Dendritic cell treated with granulocyte-macrophage colony-stimulating factor and Interleukin-4, amounts not matched to agents 40 ng/mL and 50 ng/mL, for 4 days (primary cell): ENCODE data around the gene DDX42.
A peak's percentile ranks its signal among the peaks of the same experiment; 100 is the strongest.

ENCODE experiments used
- H3K27ac Mint-ChIP-seq: one replicate; pipeline ENCODE4 v1.8.0; 2022; ENCODE audit warnings: mild to moderate bottlenecking, mixed read lengths
- H3K27me3 Mint-ChIP-seq: one replicate; pipeline ENCODE4 v1.8.0; 2022; ENCODE audit warnings: mild to moderate bottlenecking, mixed read lengths
- H3K36me3 Mint-ChIP-seq: one replicate; pipeline ENCODE4 v1.8.0; 2022; ENCODE audit warnings: low read depth, mixed read lengths
- H3K4me1 Mint-ChIP-seq: one replicate; pipeline ENCODE4 v1.8.0; 2022; ENCODE audit warnings: low read depth, mixed read lengths
- H3K4me3 Mint-ChIP-seq: one replicate; pipeline ENCODE4 v1.8.0; 2022; ENCODE audit warnings: mild to moderate bottlenecking, moderate library complexity, mixed read lengths
- H3K9me3 Mint-ChIP-seq: one replicate; pipeline ENCODE4 v1.8.0; 2022; ENCODE audit warnings: mixed read lengths
- intact Hi-C: fragments of 100-400 bp; cut with micrococcal nuclease; formaldehyde crosslinking; loops from one replicate; pipeline ENCODE4 v1.15.0; 2022

DDX42 gene

GRCh38 chr17:63833026-63833740 is 59.2 kb downstream of the DDX42 start:
- intact Hi-C loops, result no loop called here
- peak overlapping the region; percentile 69 for H3K27ac Mint-ChIP-seq
- peaks cover 94% of the 10 kb centered on the region for H3K36me3 Mint-ChIP-seq
- H3K9me3 Mint-ChIP-seq, result no peaks in the 10 kb centered on the region
- no peak overlapping the region for H3K4me3 Mint-ChIP-seq
- no peaks in the 10 kb centered on the region for H3K27me3 Mint-ChIP-seq
- H3K4me1 Mint-ChIP-seq, result peaks cover 45% of the 10 kb centered on the region

- H3K9me3 Mint-ChIP-seq, result no peaks in the 10 kb centered on the region
- H3K4me3 Mint-ChIP-seq, result no peak overlapping the region
- H3K27ac Mint-ChIP-seq, result peak overlapping the region; percentile 69
- H3K4me1 Mint-ChIP-seq, result peaks cover 48% of the 10 kb centered on the region
- intact Hi-C loops, result no loop called here
- H3K27me3 Mint-ChIP-seq, result no peaks in the 10 kb centered on the region
- H3K36me3 Mint-ChIP-seq, result peaks cover 100% of the 10 kb centered on the region
These were observed 59.9 kb downstream of the DDX42 start for GRCh38 chr17:63833741-63834373.

- peaks cover 49% of the 10 kb centered on the region for H3K4me1 Mint-ChIP-seq
- no peaks in the 10 kb centered on the region for H3K27me3 Mint-ChIP-seq
- H3K9me3 Mint-ChIP-seq, result no peaks in the 10 kb centered on the region
- H3K27ac Mint-ChIP-seq, result peak overlapping the region; percentile 69
- intact Hi-C loops, result no loop called here
- no peak overlapping the region for H3K4me3 Mint-ChIP-seq
- peaks cover 93% of the 10 kb centered on the region for H3K36me3 Mint-ChIP-seq
These were observed 60.6 kb downstream of the DDX42 start for GRCh38 chr17:63834431-63835166.

DNA sequence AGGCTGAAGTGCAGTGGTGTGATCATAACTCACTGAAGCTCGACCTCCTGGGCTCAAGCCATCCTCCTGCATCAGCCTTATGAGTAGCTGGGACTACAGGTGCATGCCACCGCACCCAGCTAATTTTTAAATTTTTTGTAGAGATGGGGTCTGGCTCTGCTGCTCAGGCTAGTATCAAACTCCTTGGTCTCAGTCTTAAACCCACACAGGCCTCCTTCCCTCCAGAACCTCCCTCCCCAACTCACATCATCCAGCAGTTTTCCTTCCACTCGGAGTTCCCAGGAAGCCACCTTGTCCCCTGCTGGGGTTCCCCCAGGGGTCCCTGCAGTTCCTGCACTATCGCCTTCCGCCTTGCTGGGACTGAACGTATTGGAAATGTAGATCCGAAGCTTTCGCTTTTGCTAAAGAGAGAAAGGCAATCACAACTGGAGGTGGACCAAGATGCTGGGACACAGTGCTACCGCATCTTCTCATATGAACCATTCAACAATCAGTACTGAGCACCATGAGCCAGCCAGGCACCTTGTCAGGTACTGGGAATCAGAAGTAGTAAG is 61.3 kb downstream of the DDX42 start:
- Mint-ChIP-seq H3K4me1 (peaks cover 47% of the 10 kb centered on the region), H3K27ac (peak overlapping the region; percentile 69), H3K9me3 (no peaks in the 10 kb centered on the region), H3K4me3 (no peak overlapping the region), H3K36me3 (peaks cover 86% of the 10 kb centered on the region), H3K27me3 (no peaks in the 10 kb centered on the region)
- intact Hi-C loops, result no loop called here

DNA sequence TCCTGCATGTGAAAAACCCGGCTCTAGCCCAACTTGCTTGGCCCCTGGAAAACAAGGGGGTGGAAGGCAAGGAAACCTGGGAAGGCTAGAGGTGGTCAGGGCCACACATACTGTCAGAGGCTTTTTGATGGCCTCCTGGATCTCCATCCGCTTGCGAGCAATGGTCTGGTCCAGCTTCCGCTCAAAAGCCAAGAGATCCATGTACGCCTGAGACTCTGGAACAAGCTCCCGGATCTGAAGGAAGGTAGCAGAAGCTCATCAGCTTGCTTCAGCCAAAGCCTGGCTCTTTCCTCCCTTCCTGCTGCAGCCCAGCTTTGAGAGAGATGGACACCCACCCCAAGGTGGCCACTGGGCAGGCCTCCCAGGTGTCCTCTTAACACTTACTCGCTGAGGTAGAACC is 62.8 kb downstream of the DDX42 start:
- Mint-ChIP-seq H3K27ac (no peak overlapping the region), H3K4me3 (no peak overlapping the region), H3K4me1 (peaks cover 58% of the 10 kb centered on the region), H3K27me3 (no peaks in the 10 kb centered on the region), H3K36me3 (peaks cover 81% of the 10 kb centered on the region), H3K9me3 (no peaks in the 10 kb centered on the region)
- intact Hi-C loops, result no loop called here

DNA sequence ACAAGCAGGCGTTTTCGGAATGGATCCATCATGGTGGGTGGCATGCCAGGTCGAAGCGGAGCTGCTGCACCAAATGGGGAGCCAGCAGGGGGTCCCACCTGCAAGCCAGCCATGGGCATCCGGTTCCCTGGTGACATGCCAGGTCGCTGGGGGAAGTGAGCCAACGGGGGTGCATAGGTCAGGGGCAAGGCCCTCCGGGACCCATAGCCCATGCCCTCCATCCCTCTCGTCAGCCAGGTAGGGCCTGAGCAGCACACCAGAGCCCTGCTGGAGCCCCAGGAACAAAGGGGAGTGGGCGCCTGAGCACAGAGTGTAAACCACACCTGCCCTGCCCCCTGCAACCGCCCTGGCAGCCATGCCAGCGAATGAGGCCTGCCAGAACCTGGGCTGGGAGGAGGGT is 63.5 kb downstream of the DDX42 start:
- intact Hi-C loops, result no loop called here
- no peaks in the 10 kb centered on the region for H3K27me3 Mint-ChIP-seq
- no peaks in the 10 kb centered on the region for H3K9me3 Mint-ChIP-seq
- H3K27ac Mint-ChIP-seq, result no peak overlapping the region
- H3K36me3 Mint-ChIP-seq, result peaks cover 81% of the 10 kb centered on the region
- no peak overlapping the region for H3K4me3 Mint-ChIP-seq
- H3K4me1 Mint-ChIP-seq, result peaks cover 58% of the 10 kb centered on the region

DNA sequence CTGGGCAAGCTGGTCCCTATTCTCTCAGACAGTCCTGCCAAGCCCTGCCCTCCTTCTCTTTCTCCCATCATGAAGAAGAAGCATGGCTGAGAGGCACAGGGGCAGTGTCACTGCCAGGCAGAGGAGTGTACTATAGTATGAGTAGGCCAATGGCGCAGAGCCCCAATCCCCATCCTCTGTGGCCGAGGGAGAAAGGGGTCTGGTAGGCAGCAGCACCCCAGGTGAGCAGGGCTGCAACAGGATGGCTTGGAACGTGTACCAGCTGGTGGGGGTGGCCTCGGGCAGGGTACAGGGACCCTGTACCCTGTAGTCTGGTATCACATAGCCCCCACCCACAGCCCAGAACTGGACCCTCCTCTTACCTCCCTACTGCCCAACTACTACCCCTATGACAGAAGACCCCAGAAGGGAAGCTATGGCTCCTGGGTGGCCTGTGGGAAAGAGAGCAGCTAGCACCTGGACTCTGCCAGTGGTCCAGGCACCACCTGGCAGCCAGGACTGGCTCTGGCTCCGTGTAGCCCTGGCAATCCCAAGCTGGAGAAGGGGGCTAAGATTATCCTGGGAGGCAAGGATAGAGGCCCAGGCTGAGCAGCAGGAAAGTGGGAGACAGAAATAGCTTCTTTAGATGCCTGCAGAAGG is 64.1 kb downstream of the DDX42 start:
- Mint-ChIP-seq H3K4me1 (peaks cover 58% of the 10 kb centered on the region), H3K27me3 (no peaks in the 10 kb centered on the region), H3K9me3 (no peaks in the 10 kb centered on the region), H3K27ac (peak overlapping the region; percentile 12), H3K36me3 (peaks cover 75% of the 10 kb centered on the region), H3K4me3 (no peak overlapping the region)
- intact Hi-C loops, result no loop called here

GRCh38 chr17:63838631-63839171 is 64.7 kb downstream of the DDX42 start:
- Mint-ChIP-seq H3K4me3 (no peak overlapping the region), H3K27ac (peak overlapping the region; percentile 12), H3K9me3 (no peaks in the 10 kb centered on the region), H3K27me3 (no peaks in the 10 kb centered on the region), H3K4me1 (peaks cover 64% of the 10 kb centered on the region), H3K36me3 (peaks cover 69% of the 10 kb centered on the region)
- intact Hi-C loops, result no loop called here

DNA sequence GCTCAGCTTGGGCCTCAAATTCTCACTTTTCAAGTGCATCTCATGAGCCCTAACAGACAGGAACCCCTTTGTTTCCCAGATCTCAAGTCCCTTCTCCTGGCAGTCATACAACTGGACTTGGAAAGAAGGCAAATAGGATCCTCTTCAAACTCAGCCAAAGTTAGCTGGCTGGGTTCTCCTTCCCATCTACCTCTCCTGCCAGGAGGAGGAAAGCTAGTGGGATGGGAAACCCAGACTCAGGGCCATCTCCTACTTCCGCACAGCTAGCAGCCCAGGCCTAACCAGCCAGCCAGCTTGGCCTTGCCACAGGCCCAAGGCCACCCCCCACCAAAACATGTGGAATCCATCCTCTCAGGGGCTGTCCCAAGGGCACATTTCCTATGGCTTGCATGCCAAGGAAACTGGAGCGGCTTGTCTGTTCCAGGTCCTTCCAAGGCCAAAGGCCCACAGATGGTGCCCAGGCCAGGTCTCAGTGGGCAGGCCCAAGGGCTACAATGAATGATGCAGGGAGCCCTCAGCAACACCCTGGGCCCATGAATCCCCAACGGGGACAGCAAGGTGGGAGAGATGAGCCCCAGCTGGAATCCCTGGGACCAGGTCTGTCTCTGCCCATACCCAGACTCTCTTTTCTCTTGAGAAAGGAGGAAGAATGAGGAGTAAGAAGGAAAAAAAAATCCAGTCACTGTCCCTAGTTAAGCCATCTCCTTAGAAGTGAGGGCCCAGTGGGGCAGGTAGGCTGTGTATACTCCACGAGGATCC is 66.8 kb downstream of the DDX42 start:
- Mint-ChIP-seq H3K36me3 (peaks cover 49% of the 10 kb centered on the region), H3K27me3 (no peaks in the 10 kb centered on the region), H3K9me3 (no peaks in the 10 kb centered on the region), H3K4me1 (peaks cover 51% of the 10 kb centered on the region), H3K27ac (peak overlapping the region; percentile 93), H3K4me3 (peak overlapping the region; percentile 87)
- intact Hi-C loops, result loop anchor here (1.0 to 5.0 kb wide), 4 partner anchors 9 to 403 kb away; partner anchors contain the start of genes CCDC47, DDX42 and STRADA

DNA sequence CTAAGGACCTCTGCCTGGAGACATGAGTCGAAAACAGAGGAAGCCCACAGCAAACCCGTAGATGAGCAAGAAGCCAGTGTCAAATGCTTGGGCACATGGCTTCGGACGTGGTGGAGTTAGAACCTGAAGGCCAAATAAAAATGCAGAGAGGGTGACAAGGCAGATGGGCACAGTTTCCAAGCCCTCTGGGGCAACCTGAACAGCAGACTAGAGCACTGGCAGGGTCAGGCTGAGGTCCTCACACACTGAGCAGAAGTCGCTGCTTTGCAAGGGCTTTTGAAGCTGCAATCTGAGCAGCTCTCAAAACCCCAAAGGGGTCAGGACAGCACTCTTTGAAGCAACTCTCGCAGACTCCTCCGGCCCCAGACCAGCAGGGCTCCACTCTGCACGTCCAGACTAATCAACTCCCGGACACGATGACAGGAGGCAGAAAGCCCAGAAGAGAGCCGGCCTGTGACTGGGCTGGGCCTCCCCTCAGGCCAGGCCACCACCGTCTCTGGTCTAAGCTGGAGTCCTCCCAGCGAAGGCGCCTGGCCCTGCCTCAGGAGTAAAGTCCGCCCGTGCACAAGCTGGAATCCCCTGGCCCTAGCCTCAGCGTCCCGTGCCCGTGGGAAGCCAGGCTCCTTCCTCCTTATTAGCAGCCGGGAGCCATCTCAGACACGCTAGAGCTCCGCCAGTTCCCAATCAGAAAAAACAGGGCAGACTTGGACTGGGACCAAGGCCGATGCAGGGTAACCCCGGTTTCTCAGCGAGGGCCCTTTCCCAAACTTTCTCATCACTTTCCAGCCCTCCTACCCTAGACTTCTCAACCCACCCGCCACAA is 67.6 kb downstream of the DDX42 start:
- H3K27ac Mint-ChIP-seq, result peak overlapping the region; percentile 93
- H3K36me3 Mint-ChIP-seq, result peaks cover 41% of the 10 kb centered on the region
- peak overlapping the region; percentile 87 for H3K4me3 Mint-ChIP-seq
- intact Hi-C loops, result loop anchor here (1.0 to 5.0 kb wide), 5 partner anchors 8 to 404 kb away; partner anchors contain the start of genes CCDC47, DDX42, FTSJ3 and PSMC5
- peaks cover 49% of the 10 kb centered on the region for H3K4me1 Mint-ChIP-seq
- no peaks in the 10 kb centered on the region for H3K27me3 Mint-ChIP-seq
- no peaks in the 10 kb centered on the region for H3K9me3 Mint-ChIP-seq

- H3K9me3 Mint-ChIP-seq, result no peaks in the 10 kb centered on the region
- H3K27me3 Mint-ChIP-seq, result no peaks in the 10 kb centered on the region
- H3K36me3 Mint-ChIP-seq, result peaks cover 35% of the 10 kb centered on the region
- H3K27ac Mint-ChIP-seq, result peak overlapping the region; percentile 93
- peak overlapping the region; percentile 87 for H3K4me3 Mint-ChIP-seq
- peaks cover 49% of the 10 kb centered on the region for H3K4me1 Mint-ChIP-seq
- intact Hi-C loops, result loop anchor here (1.0 to 5.0 kb wide), 4 partner anchors 15 to 405 kb away; partner anchors contain the start of genes CCDC47, DDX42, FTSJ3 and PSMC5
These were observed 68.2 kb downstream of the DDX42 start for GRCh38 chr17:63842173-63842539.
